ENCODE measurements around the gene INTS11.
A peak's percentile ranks its signal among the peaks of the same experiment; 100 is the strongest.

Gene INTS11

GRCh38 chr1:1344655-1345361, 20.3 kb upstream of the INTS11 start:
- Mint-ChIP-seq H3K36me3 (ENCODE audit: insufficient read depth) (peaks cover 10% of the 10 kb centered on the region), H3K27ac (peak overlapping the region in 1 of 2 donors; percentile 6), H3K4me1 (ENCODE audit: low read depth in 2 of 2) (peaks cover 8 to 15% of the 10 kb centered on the region in 2 donors), H3K27me3 (no peaks in the 10 kb centered on the region), H3K9me3 (no peaks in the 10 kb centered on the region), H3K4me3 (no peak overlapping the region)
- DNase-seq, result no peak
- no peak for ATAC-seq (replicated peaks)

- ATAC-seq (replicated peaks), result no peak
- no peak overlapping the region for H3K27ac Mint-ChIP-seq
- no peaks in the 10 kb centered on the region for H3K27me3 Mint-ChIP-seq
- no peak for DNase-seq
- no peak overlapping the region for H3K4me3 Mint-ChIP-seq
- H3K9me3 Mint-ChIP-seq, result no peaks in the 10 kb centered on the region
- peaks cover 8 to 15% of the 10 kb centered on the region in 2 donors for H3K4me1 Mint-ChIP-seq (ENCODE audit: low read depth in 2 of 2)
- H3K36me3 Mint-ChIP-seq (ENCODE audit: insufficient read depth), result peaks cover 13% of the 10 kb centered on the region
Observed at GRCh38 chr1:1343811-1344421, 19.5 kb upstream of the INTS11 start.

GRCh38 chr1:1342584-1343115, 18.2 kb upstream of the INTS11 start:
- no peak for DNase-seq
- Mint-ChIP-seq H3K27me3 (no peaks in the 10 kb centered on the region), H3K4me3 (no peak overlapping the region)

GRCh38 chr1:1342061-1342562, 17.7 kb upstream of the INTS11 start:
- ATAC-seq (replicated peaks) (no peak), DNase-seq (no peak)
- Mint-ChIP-seq H3K27me3 (no peaks in the 10 kb centered on the region), H3K4me3 (no peak overlapping the region), H3K9me3 (no peaks in the 10 kb centered on the region), H3K36me3 (ENCODE audit: insufficient read depth) (peaks cover 18% of the 10 kb centered on the region), H3K27ac (no peak overlapping the region), H3K4me1 (ENCODE audit: low read depth in 2 of 2) (peaks cover 5 to 12% of the 10 kb centered on the region in 2 donors)

More at GRCh38 chr1:1342584-1343115, 18.2 kb upstream of the INTS11 start:
- Mint-ChIP-seq H3K4me1 (ENCODE audit: low read depth in 2 of 2) (peaks cover 8 to 15% of the 10 kb centered on the region in 2 donors), H3K27ac (no peak overlapping the region), H3K36me3 (ENCODE audit: insufficient read depth) (peaks cover 13% of the 10 kb centered on the region), H3K9me3 (no peaks in the 10 kb centered on the region)
- ATAC-seq (replicated peaks), result no peak

- Mint-ChIP-seq H3K4me1 (ENCODE audit: low read depth in 2 of 2) (peaks cover under 1 to 7% of the 10 kb centered on the region in 2 donors), H3K4me3 (no peak overlapping the region), H3K27me3 (no peaks in the 10 kb centered on the region), H3K27ac (no peak overlapping the region), H3K36me3 (ENCODE audit: insufficient read depth) (peaks cover 19% of the 10 kb centered on the region), H3K9me3 (no peaks in the 10 kb centered on the region)
- ATAC-seq (replicated peaks) (no peak), DNase-seq (no peak)
Observed at GRCh38 chr1:1341549-1342021, 17.1 kb upstream of the INTS11 start.

- Mint-ChIP-seq H3K9me3 (no peaks in the 10 kb centered on the region), H3K27ac (no peak overlapping the region), H3K27me3 (no peaks in the 10 kb centered on the region), H3K4me1 (ENCODE audit: low read depth in 2 of 2) (peaks cover 0 to 6% of the 10 kb centered on the region in 2 donors), H3K36me3 (ENCODE audit: insufficient read depth) (peaks cover 19% of the 10 kb centered on the region), H3K4me3 (no peak overlapping the region)
- no peak for ATAC-seq (replicated peaks)
- no peak for DNase-seq
Observed at GRCh38 chr1:1340791-1341548, 16.5 kb upstream of the INTS11 start.

GRCh38 chr1:1340185-1340584, 15.7 kb upstream of the INTS11 start:
- ATAC-seq (replicated peaks), result no peak
- H3K9me3 Mint-ChIP-seq, result no peaks in the 10 kb centered on the region
- H3K4me1 Mint-ChIP-seq (ENCODE audit: low read depth in 2 of 2), result peaks cover 0 to 6% of the 10 kb centered on the region in 2 donors
- peaks cover 19% of the 10 kb centered on the region for H3K36me3 Mint-ChIP-seq (ENCODE audit: insufficient read depth)
- no peaks in the 10 kb centered on the region for H3K27me3 Mint-ChIP-seq
- no peak overlapping the region for H3K27ac Mint-ChIP-seq
- DNase-seq, result no peak
- no peak overlapping the region for H3K4me3 Mint-ChIP-seq

GRCh38 chr1:1338278-1338677, 13.8 kb upstream of the INTS11 start:
- no peak for ATAC-seq (replicated peaks)
- Mint-ChIP-seq H3K27ac (no peak overlapping the region), H3K27me3 (no peaks in the 10 kb centered on the region)

GRCh38 chr1:1337793-1338147, 13.3 kb upstream of the INTS11 start:
- Mint-ChIP-seq H3K4me1 (ENCODE audit: low read depth in 2 of 2) (no peaks in the 10 kb centered on the region), H3K27me3 (no peaks in the 10 kb centered on the region), H3K4me3 (no peak overlapping the region)

More at GRCh38 chr1:1338278-1338677, 13.8 kb upstream of the INTS11 start:
- Mint-ChIP-seq H3K4me3 (no peak overlapping the region), H3K9me3 (no peaks in the 10 kb centered on the region), H3K36me3 (ENCODE audit: insufficient read depth) (peaks cover 24% of the 10 kb centered on the region), H3K4me1 (ENCODE audit: low read depth in 2 of 2) (peaks cover 0 to 1% of the 10 kb centered on the region in 2 donors)
- no peak for DNase-seq

GRCh38 chr1:1336931-1337792, 12.7 kb upstream of the INTS11 start:
- no peak overlapping the region for H3K27ac Mint-ChIP-seq
- no peaks in the 10 kb centered on the region for H3K9me3 Mint-ChIP-seq
- no peak for DNase-seq
- H3K4me3 Mint-ChIP-seq, result no peak overlapping the region
- H3K27me3 Mint-ChIP-seq, result no peaks in the 10 kb centered on the region
- H3K4me1 Mint-ChIP-seq (ENCODE audit: low read depth in 2 of 2), result no peaks in the 10 kb centered on the region
- no peak for ATAC-seq (replicated peaks)
- H3K36me3 Mint-ChIP-seq (ENCODE audit: insufficient read depth), result peaks cover 25% of the 10 kb centered on the region

More at GRCh38 chr1:1337793-1338147, 13.3 kb upstream of the INTS11 start:
- Mint-ChIP-seq H3K9me3 (no peaks in the 10 kb centered on the region), H3K27ac (no peak overlapping the region), H3K36me3 (ENCODE audit: insufficient read depth) (peaks cover 22% of the 10 kb centered on the region)
- DNase-seq (no peak), ATAC-seq (replicated peaks) (peak; percentile 40)

GRCh38 chr1:1336446-1336845, 12.0 kb upstream of the INTS11 start:
- Mint-ChIP-seq H3K9me3 (no peaks in the 10 kb centered on the region), H3K27me3 (no peaks in the 10 kb centered on the region), H3K4me3 (no peak overlapping the region), H3K36me3 (ENCODE audit: insufficient read depth) (peaks cover 25% of the 10 kb centered on the region), H3K27ac (no peak overlapping the region), H3K4me1 (ENCODE audit: low read depth in 2 of 2) (no peaks in the 10 kb centered on the region)
- no peak for ATAC-seq (replicated peaks)
- DNase-seq, result no peak

- H3K27me3 Mint-ChIP-seq, result no peaks in the 10 kb centered on the region
- DNase-seq (no peak), ATAC-seq (replicated peaks) (no peak)
- H3K36me3 Mint-ChIP-seq (ENCODE audit: insufficient read depth), result peaks cover 25% of the 10 kb centered on the region
- H3K9me3 Mint-ChIP-seq, result no peaks in the 10 kb centered on the region
- H3K4me1 Mint-ChIP-seq (ENCODE audit: low read depth in 2 of 2), result no peaks in the 10 kb centered on the region
- no peak overlapping the region for H3K4me3 Mint-ChIP-seq
- H3K27ac Mint-ChIP-seq, result no peak overlapping the region
Observed at GRCh38 chr1:1335792-1336248, 11.4 kb upstream of the INTS11 start.
